GM19238 (cell line): ENCODE data around the gene IL17RD.

Source experiments
- DNase-seq: peaks from one replicate; pipeline ENCODE4 v3.0.0; 2011; ENCODE audit warnings: low spot score; ENCODE audit not compliant: insufficient read length

IL17RD gene

DNA sequence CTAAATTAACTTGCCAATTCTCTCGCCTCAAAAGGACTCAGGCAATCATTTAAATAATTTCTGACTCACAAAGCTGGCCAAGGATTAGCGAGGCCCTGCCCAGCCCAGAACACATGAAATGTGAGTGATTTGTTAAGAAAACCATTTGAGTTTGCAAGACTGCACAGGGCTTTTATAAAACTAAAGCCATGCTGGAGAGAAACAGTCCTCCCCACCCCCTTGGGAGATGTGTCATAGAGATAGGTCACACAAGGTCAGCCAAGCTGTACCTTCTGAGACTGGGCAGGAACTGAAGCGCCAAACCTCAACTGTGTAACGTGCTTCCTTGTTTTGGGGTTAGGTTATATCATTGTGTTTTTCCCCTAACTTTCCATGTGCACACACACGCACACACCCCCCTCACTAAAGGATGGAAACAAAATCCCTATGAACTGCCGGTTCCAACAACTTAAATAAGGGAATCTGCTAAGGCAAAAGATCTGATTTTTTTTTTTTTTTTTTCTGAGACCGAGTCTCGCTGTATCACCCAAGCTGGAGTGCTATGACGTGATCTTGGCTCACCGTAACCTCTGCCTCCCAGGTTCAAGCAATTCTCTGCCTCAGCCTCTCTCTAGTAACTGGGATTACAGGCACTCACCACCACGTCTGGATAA lies 96.6 kb downstream of the IL17RD start:
- peak; percentile 69 for DNase-seq

DNA sequence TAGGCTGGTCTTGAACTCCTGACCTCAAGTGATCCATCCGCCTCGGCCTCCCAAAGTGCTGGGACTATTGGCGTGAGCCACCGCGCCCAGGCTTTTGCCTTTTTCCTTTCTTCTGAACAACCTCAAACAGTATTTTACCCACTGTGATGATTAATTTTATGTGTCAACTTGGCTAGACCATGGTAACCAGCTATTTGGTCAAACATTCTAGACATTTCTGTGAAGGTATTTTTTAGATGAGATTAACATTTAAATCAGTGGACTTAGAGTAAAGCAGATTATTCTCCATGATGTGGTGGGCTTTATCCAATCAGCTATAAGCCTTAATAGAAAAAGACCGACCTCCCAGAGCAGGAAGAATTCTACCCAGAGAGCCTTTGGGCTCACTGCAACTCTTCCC lies 98.7 kb downstream of the IL17RD start:
- DNase-seq = no peak

DNA sequence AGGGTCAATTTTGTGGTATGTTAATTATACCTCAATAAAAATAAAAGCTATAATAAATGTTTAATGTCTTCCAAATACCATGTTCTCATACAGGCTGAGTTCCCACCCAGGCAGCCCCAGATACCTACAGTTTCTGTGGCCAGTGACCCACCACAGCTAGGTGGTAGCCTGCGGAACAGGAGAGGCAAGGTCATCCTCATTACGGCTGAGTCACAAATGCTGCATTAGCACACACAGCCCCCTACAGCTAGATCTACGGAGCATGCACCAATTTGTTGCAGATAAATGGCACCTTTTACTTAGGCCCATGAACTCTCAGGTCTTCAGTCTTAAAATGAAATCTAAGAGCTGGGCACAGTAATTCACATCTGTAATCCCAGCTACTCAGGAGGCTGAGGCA lies 99.6 kb downstream of the IL17RD start:
- DNase-seq = no peak

DNA sequence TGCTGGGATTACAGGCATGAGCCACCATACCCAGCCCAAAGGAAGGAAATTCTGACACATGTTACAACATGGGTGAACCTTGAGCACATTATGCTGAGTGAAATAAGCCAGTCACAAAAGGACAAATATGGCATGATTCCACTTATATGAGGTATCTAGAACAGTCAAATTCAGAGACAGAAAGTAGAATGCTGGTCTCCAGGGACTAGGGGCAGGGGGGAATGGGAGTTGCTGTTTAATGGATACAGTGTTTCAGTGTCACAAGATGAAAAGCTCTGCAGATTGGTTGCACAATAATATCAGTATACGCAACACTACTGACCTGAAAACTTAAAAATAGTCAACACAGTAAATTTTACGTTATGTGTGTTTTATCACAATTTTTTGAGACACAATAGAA lies 100.6 kb downstream of the IL17RD start:
- DNase-seq = no peak

DNA sequence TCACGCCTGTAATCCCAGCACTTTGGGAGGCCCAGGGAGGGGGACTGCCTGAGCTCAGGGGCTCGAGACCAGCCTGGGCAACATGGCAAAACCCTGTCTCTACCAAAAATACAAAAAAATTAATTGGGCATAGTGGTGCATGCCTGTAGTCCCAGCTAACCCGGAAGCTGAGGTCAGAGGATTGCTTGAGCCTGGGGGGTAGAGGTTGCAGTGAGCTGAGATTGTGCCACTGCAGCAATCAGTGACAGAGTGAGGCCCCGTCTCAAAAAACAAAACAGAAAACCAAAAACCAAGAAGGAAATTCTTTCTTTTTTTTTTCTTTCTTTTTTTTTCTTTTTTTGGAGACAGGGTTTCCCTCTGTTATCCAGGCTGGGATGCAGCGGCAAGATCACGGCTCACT lies 101.2 kb downstream of the IL17RD start:
- no peak for DNase-seq

DNA sequence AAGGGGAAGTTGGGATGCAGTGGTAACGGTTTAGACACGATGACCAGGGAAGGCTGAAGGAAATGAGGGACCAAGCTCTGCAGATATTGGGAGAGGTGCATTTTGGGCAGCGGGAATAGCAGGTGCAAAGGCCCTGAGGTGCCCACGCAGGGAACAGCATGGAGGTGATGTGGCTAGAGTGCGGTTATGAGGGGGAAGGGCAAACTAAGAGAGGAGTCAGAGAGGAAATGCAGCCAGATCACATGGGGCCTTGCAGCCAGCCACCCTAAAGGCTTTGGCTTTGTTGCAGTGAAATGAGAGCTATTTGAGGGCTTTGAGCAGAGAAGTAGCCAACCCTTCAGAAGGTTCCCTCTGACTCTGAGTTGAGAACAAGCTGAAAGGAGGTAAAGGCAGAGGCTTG lies 102.1 kb downstream of the IL17RD start:
- no peak for DNase-seq

DNA sequence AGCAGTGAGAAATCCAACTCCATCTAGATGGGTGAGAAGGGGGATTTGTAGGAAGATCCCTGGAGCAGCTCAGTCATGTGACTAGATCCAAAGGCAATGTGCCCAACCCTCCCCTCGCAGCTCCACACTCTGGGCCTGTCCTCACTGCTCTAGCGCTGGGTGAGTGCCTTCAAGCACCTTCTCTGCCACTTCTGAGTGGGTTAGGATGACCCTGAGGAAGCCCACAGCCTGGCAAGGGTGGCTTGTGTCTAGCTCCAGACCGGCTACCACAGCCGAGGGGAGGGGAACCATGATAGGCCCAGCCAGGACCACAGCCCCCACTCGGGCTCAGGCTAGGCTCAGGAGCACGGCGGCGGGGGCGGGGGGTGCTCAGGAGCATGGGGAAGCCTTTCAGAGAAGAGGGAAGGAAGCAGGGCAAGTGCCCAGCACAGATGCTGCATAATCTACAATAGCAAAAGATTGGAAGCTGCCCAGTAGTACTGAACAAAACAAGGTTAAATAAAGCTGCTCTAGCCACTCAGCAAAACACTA lies 103.0 kb downstream of the IL17RD start:
- no peak for DNase-seq

DNA sequence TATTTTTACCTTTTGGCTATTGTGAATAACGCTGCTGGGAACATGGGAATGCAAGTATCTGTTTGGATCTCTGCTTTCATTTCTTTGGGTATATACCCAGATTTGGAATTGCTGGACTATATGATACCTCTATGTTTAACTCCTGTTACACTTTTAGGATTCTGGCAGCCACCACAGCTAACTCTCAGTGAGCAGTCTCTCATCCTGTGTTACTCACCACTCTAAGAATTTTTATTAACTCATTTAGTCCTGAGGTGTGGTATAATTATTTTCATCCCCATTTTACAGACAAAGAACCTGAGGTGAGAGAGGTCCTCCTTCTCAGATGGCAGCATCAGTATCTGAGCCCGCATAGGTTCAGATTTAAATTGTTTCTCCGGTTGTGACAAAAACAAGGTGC lies 103.6 kb downstream of the IL17RD start:
- no peak for DNase-seq

DNA sequence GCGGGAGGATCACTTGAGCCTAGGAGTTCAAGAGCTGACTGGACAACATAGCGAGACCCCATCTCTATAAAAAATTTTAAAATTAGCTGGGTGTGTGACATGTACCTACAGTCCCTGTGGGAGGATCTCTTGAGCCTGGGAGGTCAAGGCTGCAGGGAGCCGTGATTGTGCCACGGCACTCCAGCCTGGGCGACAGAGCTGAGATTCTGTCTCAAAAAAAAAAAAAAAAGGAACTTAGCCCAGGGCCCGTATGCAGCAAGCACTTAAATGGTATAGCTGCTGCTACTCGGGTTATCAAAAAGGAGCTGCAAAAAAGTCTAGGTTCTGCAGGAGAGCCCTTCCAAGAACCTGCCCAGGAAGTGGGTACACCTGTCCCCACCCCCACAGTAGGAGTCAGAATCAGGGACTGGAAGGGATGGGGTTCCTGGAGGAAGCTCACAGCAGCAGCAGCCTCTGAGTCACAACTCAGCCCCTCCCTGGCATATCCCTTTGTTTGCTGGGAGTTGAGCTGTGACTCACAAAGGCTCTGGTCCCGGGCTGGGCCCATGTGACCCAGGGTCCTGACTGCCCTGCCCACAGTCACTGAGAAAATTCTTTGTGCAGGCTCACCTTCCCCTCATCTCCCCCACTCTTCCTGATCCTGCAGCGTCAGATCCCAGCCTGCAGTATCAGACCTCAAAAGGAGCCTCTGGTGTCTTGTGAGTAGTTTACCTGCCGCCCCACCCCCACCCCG lies 104.9 kb downstream of the IL17RD start, which contains the start of gene SPATA12:
SPATA12 (plus strand) TSS at position 576 of the 733 bp plus-strand sequence. CDS start 13,031 bp downstream, outside the sequence.
- no peak for DNase-seq

DNA sequence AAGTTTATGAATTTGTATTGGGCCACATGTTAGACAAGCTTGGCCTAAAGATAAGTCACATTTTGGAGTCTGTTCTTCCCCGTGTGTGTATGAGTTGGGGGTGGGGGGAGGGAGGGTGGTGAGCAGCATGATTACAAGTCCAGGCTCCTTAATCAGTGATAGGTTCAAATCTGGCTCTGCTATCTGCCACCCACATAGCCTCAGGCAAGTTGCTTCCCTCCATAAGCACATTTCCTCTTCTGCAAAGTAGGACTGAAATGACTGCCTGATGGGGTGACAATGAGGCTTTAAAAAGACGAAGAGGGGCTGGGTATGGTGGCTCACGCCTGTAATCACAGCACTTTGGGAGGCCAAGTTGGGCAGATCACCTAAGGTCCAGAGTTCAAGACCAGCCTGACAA lies 105.7 kb downstream of the IL17RD start:
- DNase-seq = no peak

DNA sequence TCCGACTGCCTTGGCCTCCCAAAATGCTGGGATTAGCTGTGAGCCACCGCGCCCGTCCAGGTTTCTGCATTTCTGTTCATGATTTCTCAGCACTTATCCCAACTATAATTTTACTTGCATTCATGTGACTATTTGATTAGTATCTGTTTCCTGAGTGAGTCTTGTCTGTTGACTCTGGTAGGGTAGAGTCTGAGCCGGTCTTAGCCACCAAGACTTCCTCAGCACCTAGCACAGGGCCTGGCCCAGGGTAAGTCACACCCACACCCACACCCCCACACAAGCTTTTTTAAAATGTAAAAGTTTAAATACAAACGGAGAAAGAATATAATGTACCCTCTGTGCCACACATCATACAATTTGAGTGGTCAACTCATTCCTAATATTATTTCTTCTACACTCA lies 107.8 kb downstream of the IL17RD start:
- no peak for DNase-seq

DNA sequence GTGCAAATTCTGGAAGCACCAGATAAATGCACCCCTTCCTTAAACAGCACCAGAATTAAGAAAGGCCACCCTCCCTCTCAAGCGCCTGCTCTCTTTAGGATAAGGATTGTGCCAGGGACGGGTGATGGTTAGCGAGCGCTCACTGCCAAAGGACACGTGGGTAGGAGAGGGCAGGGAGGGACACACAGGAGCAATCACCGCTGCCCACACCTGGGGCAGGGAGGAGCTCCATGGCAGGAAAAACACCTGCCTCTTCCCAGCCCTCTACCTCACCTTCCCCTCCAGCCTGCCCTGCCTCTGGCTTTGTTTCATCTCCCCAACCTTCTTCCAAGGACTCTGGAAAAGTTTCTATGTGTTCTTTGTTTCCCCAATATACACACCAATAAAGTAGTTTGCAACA lies 112.0 kb downstream of the IL17RD start:
- no peak for DNase-seq

DNA sequence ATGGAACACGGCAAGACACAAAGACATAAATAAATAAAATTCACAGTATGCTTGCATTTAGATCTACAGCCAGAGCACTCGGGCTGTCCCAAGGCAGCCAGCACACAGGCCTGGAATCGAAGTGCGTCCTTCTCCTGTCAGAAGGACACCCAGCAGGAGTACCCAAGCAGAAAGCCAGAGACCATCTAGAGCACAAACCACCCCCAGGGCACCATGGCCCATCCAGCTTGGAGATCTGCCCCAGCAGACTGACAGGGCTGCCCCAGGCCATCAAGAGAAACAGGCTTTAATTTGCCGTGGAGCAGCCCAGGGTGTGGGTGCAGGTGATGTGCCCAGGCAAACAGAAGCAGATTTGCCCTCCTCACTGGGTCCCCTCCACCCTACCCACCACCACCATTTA lies 112.5 kb downstream of the IL17RD start:
- no peak for DNase-seq

DNA sequence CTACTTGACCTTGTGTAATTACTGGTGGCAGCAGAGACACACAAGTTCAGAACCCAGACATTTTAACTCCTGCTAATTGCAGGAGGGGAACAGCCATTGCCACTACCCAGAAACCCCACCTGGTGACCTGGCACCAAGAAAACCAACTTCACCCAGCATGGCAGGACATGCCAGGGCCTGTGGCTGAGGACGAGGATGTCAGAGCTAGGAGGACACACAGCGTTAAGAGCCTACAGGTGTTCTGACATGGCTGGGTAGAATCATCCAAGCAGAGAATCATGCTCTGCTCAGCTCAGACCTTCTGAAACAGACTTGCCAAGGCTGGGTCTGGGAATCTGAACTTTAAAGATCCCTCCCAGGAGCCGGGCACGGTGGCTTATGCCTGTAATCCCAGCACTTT lies 116.4 kb downstream of the IL17RD start:
- DNase-seq = no peak

DNA sequence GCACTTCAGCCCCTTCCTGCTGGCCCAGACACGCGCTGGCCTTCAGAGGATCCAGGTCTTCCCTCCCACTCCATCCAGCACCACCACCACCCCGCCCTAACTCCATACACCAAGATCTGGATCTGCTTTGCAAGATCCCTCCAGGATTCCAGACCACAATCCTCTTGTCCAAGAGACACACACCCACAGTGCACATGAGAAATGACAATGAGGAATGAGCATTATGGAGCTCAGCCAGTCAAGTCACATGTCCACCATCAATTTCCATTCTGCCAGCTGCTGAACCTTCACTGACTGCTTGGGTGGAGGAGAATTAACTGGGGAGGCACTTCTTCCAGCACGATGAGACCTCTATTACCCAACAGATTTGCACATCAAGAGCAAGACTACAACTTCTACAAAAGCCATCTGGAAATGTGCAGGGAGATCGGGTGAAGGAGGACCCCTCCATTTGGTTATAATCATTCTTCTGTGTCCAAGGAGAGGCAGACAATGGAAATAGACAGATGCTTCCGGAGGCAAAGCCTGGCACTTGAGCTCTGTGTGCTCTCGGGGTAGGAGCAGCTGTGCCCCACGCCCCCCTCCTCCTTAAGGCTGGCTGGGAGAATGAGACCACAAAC lies 117.0 kb downstream of the IL17RD start:
- no peak for DNase-seq

DNA sequence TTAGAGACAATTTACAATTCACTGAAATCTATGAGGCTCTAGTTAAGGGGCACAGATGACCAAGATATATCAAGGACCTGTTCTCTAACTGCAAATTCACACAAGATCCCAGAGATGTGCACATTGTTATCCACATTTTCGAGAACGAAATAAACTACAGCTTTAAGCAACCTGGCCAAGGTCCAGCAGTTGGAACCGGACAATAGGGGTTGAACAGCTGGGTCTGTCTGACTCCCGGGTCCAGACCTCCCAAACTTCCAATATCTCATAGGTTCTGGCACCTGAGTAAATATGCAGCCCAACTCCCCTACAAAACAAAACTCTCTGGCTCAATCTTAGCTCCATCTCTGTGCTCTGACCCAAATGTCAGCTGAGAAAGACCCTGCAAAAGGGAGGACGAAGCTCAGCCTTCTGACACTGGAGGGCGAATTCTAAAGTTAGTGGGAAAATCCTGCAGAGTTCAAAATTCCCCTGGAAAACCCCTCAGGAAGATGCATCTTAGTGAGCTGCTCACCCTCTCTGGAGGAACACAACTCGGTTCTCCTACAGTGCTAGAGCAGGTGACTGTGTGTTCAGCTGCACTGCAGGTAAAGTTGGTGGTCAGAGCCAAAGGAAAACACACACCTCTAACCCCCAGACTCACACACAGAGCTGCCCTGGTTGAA lies 118.9 kb downstream of the IL17RD start:
- DNase-seq = no peak

DNA sequence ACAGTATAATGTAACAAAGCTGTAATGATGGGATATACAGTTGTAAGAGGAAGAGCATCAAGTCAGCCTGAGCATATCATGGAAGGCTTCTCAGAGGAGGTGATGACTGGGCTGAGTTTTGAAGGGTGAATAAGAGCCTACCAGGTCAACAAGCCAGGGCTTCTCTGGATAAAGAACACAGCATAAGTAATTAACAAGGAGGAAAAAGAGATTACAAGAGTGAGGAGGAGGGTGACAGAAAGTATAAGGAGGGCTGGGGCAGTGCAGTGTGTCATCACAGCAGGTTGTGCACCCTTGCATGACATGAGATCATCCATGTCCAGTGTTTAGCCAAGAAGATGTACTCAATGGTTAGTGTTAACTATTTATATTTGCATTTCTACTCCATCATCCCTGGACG lies 121.6 kb downstream of the IL17RD start:
- no peak for DNase-seq

DNA sequence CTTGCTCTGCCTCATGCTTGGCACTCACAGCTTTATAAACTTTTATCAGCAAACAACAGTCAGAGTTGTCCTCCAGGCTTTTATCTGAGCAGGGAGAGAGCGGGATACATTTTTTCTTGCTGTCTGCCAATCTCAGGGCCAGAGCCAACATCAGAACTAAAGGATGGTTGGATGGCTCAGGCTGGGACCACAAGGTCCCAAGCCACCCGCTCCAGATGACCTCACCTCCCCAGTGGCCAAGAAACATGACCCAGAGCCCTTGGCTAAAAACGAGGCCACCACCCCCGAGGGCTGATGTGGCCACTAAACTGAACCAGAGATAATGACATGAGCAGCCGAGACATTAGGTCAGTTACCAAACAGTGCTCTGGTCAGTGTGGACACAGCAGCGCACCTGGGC lies 123.5 kb downstream of the IL17RD start:
- no peak for DNase-seq
